MM.1S (cell line): ENCODE measurements around the gene ZPR1.

ENCODE experiments used
- CTCF ChIP-seq: fragments of 300-600 bp; sonication (generic); IDR thresholded peaks from 2 replicates; pipeline ENCODE4 v1.5.1; 2016; ENCODE audit warnings: antibody characterized with exemption, low read length, mixed read lengths
- EZH2 ChIP-seq: fragments of 300-600 bp; sonication (generic); optimal IDR thresholded peaks from 2 replicates; pipeline ENCODE3; 2017; ENCODE audit warnings: low read depth, mild to moderate bottlenecking, antibody characterized with exemption, low read length, mixed read lengths
- EZH2phosphoT487 ChIP-seq: fragments of 300-600 bp; sonication (generic); IDR thresholded peaks from 2 replicates; pipeline ENCODE4 v1.6.1; 2018; ENCODE audit warnings: antibody characterized with exemption, low read length

GRCh38 chr11:116831790-116832349, 44.0 kb upstream of the ZPR1 start:
- no peak for TF ChIP-seq CTCF
- TF ChIP-seq EZH2 = no peak
- TF ChIP-seq EZH2phosphoT487 = no peak
